Testis (tissue), 2 donors: ENCODE data around the gene ANXA2.

ENCODE experiments used
- CTCF ChIP-seq, 3 experiments: fragments of 450-650 bp in 2 of 3; fragments of 200-600 bp in 1 of 3; sonication (generic) in 1 of 3; IDR thresholded peaks; one replicate each; pipeline ENCODE4 v1.5.1; 2016 to 2019; ENCODE audit warnings: antibody characterized with exemption in 3 of 3, mild to moderate bottlenecking in 2 of 3, moderate library complexity in 1 of 3
- POLR2A ChIP-seq: fragments of 450-650 bp; IDR thresholded peaks from one replicate; pipeline ENCODE4 v1.6.1; 2017; ENCODE audit warnings: antibody characterized with exemption, mild to moderate bottlenecking, moderate library complexity

- TF ChIP-seq CTCF (IDR thresholded peaks at IDR 0.05) (no peak), POLR2A (no peak)
Measured at GRCh38 chr15:60376677-60377095, 21.1 kb downstream of the ANXA2 start.
